Glutamatergic neuron (in vitro differentiated cells): Measurements from ENCODE around the gene CRMP1. TPM values are rescaled to one million over a fixed set of nuclear protein-coding genes. Genes with fewer than 3 reads are reported as not detected.

Source experiments
- microRNA-seq: library from miRNA; unstranded; fragments of <30 nt; microRNA quantifications from one replicate; pipeline ENCODE4, GENCODE V29; 2020; ENCODE audit not compliant: unreplicated experiment
- total RNA-seq: library from RNA; stranded (reverse); fragmentation: NEBNext Ultra II Directional; extraction: Animal tissue kit (Norgen Biotek cat#: 25700); gene quantifications from one replicate; pipeline ENCODE4 v1.2.1, GENCODE V29; 2021; ENCODE audit not compliant: unreplicated experiment

Gene CRMP1
- total RNA-seq, 1 donor from 2014 or later = 947 TPM

Small RNAs within 50 kb of the gene (microRNA-seq; reads per million reads assigned to microRNA genes)
- gene MIR378D1 = not detected

Other genes with a start within 250 kb of the CRMP1 start
- 2.3 TPM for gene EVC2, start 184.5 kb downstream of the CRMP1 start, total RNA-seq
- 6.7 TPM for gene EVC, start 181.9 kb downstream of the CRMP1 start, total RNA-seq
- 0.56 TPM for gene C4orf50, start 125.3 kb upstream of the CRMP1 start, total RNA-seq